ENCODE measurements around the gene MARCHF6. TPM values are rescaled to one million over a fixed set of nuclear protein-coding genes. Genes with fewer than 3 reads are reported as not detected.
A peak's percentile ranks its signal among the peaks of the same experiment; 100 is the strongest.

The MARCHF6 gene
- total and polyA plus RNA-seq, 2 of the 8 experiments (the other 6 are each of a cell fraction or from before 2014, with no cell fraction given): 93.1 to 118 TPM

DNA sequence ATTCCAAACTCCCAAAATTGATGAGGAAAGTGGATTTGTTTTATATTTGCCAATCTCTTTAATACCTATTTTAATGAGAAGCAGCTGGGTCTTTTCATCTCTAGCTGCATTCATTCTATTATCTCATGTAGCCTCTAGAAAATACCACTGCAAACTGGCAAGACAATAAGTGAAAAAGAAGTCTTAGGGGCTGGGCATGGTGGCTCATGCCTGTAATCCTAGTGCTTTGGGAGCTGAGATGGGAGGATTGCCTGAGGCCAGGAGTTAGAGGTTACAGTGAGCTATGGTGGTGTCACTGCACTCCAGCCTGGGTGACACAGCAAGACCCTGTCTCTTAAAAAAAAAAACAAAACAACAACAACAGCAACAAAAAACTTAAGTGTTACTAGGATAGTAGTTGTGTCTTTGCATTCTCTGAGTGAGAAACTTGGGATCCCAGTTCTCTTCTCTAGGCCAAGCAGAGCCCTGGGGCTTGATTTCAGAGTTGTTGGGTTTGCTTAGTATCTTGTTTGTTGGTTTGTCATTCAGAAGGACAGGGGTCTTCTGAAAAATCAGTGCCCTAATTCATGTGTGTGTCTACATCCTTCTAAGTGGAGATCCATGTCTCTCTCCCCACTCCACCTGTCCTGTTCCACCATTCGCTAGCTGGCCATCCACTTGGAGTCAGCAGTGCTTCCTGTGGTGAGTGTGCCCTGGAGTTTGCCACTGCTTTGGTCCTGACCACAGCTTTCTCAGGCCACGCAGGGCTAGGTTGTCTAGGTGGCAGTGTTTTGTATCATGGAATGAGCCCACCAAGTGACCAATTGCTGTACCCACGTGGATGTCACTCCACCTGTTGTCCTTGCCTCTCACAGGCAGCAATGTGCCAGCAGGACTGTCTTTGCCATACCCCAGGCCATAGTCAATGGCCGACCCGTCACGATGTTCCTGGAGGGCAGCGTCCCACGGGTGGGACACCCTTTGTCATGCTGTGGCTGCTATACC is 19.5 kb downstream of the MARCHF6 start:
- DNase-seq (ENCODE audit: low read depth in 1 of 2, low spot score in 2 of 2): no peak
- Histone ChIP-seq H3K79me2 (ENCODE audit: control insufficient read depth in 1 of 2, insufficient read depth in 2 of 2, low read length in 2 of 2) (peaks cover 9 to 86% of the 10 kb centered on the region in 2 experiments), H3K14ac (ENCODE audit: insufficient read length) (no peak overlapping the region), H4K5ac (ENCODE audit: insufficient read length, low read depth, low read length) (peak overlapping the region; percentile 15), H3K23me2 (ENCODE audit: low read depth, low read length) (no peaks in the 10 kb centered on the region), H3K27me3 (replicated peaks in 1 of 4; ENCODE audit: control insufficient read depth in 3 of 4, extremely low read depth in 1 of 4, insufficient read depth in 3 of 4, low read length in 3 of 4) (no peaks in the 10 kb centered on the region), H3K9me3 (ENCODE audit: insufficient read depth in 2 of 2, low read depth in 1 of 2, low read length in 1 of 2) (no peaks in the 10 kb centered on the region), H3K4ac (replicated peaks; ENCODE audit: insufficient read length, low read depth, low read length) (no peak overlapping the region), H3K79me1 (ENCODE audit: low read depth, low read length) (peaks cover 23% of the 10 kb centered on the region), H3K27ac (ENCODE audit: low read depth, low read length) (no peak overlapping the region), H2BK20ac (ENCODE audit: low read length) (no peak overlapping the region), H2BK12ac (ENCODE audit: low read depth, low read length) (peak overlapping the region; percentile 53; the same call in 1 of the 2 replicates), H3K56ac (replicated peaks; ENCODE audit: insufficient read length, low read depth, low read length) (no peak overlapping the region), H3K9ac (replicated peaks in 1 of 4; ENCODE audit: extremely low read depth in 1 of 4, low read depth in 3 of 4, low read length in 3 of 4) (no peak overlapping the region; a peak in 1 of 7 replicates), H2BK15ac (ENCODE audit: low read length) (no peak overlapping the region; the same call in 1 of the 2 replicates), H2AK5ac (ENCODE audit: low read depth, low read length) (no peak overlapping the region; the same call in 1 of the 2 replicates), H3K23ac (ENCODE audit: insufficient read length) (no peak overlapping the region), H2BK120ac (replicated peaks; ENCODE audit: low read depth, low read length) (no peak overlapping the region), H3K18ac (ENCODE audit: extremely low read depth, low read length) (no peak overlapping the region), H4K91ac (replicated peaks; ENCODE audit: insufficient read length, low read length) (no peak overlapping the region), H3K4me1 (replicated peaks in 1 of 4; ENCODE audit: control insufficient read depth in 3 of 4, insufficient read depth in 4 of 4, low read length in 3 of 4) (peaks cover 3 to 5% (median 4%) of the 10 kb centered on the region in 4 experiments; a peak in 6 of 7 replicates), H4K20me1 (replicated peaks in 1 of 2; ENCODE audit: control insufficient read depth in 1 of 2, insufficient read depth in 2 of 2, low read length in 2 of 2) (peaks cover 12 to 23% of the 10 kb centered on the region in 2 experiments), H4K8ac (ENCODE audit: extremely low read depth, insufficient read depth, low read length) (no peak overlapping the region; the same call in 1 of the 2 replicates), H3K36me3 (ENCODE audit: control insufficient read depth in 2 of 4, insufficient read depth in 4 of 4, low read length in 3 of 4) (peaks cover 0 to 4% (median 1%) of the 10 kb centered on the region in 4 experiments; a peak in 3 of 8 replicates), H3K4me3 (ENCODE audit: extremely low read depth in 1 of 4, insufficient read depth in 2 of 4, low read depth in 3 of 4, low read length in 4 of 4) (no peak overlapping the region), H2AFZ (ENCODE audit: low read length) (no peak overlapping the region), H3K4me2 (ENCODE audit: insufficient read depth in 1 of 2, low read depth in 2 of 2, low read length in 2 of 2) (no peak overlapping the region), H2BK5ac (ENCODE audit: low read depth, low read length) (peak overlapping the region; percentile 55)
- ChIA-PET CTCF (ENCODE audit: partially characterized antibody) (interaction anchor here (4.6 kb wide), 1 partner anchor 8 kb away, joined by 16 read pairs; no protein-coding TSS in a partner anchor), POLR2A (ENCODE audit: partially characterized antibody) (interaction anchor here (0.8 to 1.1 kb wide), 2 partner anchors 20 to 84 kb away, joined by 3 read pairs; no protein-coding TSS in a partner anchor)
- 94% methylated on average over 8 of the region's 8 CpGs; no CpG with 5 or more reads in 1 of the 2 experiments for WGBS, 2 experiments (ENCODE audit: extremely low coverage in 1 of 2, insufficient coverage in 1 of 2, insufficient read length in 1 of 2, insufficient replicate concordance in 2 of 2, low coverage in 1 of 2, low lambda C conversion rate in 2 of 2, missing lambda C conversion rate in 1 of 2)
- FAIRE-seq: no peak
- TF ChIP-seq PHF8 (conservative IDR thresholded peaks at IDR 0.05; ENCODE audit: low read depth, low read length): no peak
- TF ChIP-seq RXRA (IDR thresholded peaks at IDR 0.05; ENCODE audit: insufficient read depth, low read depth, low read length): no peak
- no peak for TF ChIP-seq KDM4A (IDR thresholded peaks at IDR 0.05; ENCODE audit: low read depth, low read length, severe bottlenecking)
- no peak for TF ChIP-seq FOSL1 (IDR thresholded peaks at IDR 0.05; ENCODE audit: insufficient read depth, low read depth, low read length)
- TF ChIP-seq SP2 (IDR thresholded peaks at IDR 0.05; ENCODE audit: low read length): no peak
- no peak for TF ChIP-seq RFX5 (IDR thresholded peaks at IDR 0.05; ENCODE audit: borderline replicate concordance, low read depth, low read length)
- no peak for TF ChIP-seq TEAD4 (IDR thresholded peaks at IDR 0.05; ENCODE audit: low read depth, low read length)
- no peak for TF ChIP-seq SUZ12 (IDR thresholded peaks at IDR 0.05; ENCODE audit: low read length)
- TF ChIP-seq CHD1 (IDR thresholded peaks at IDR 0.05; ENCODE audit: low read depth, low read length): no peak
- no peak for TF ChIP-seq SAP30 (IDR thresholded peaks at IDR 0.05; ENCODE audit: insufficient read depth, insufficient replicate concordance, low read length)
- TF ChIP-seq TBP (IDR thresholded peaks at IDR 0.05; ENCODE audit: low read depth, low read length): no peak

All from H1 (cell line).